Osteoblast (primary cell): ENCODE results near the gene ZFX. TPM values are rescaled to one million over a fixed set of nuclear protein-coding genes. Genes with fewer than 3 reads are reported as not detected.
A peak's percentile ranks its signal among the peaks of the same experiment; 100 is the strongest.

Experiments
- DNase-seq: peaks from one replicate; pipeline ENCODE4 v3.0.0; 2011; ENCODE audit warnings: low spot score, mixed read lengths; ENCODE audit not compliant: insufficient read length; ENCODE audit errors: missing footprints
- H2AFZ ChIP-seq: 2 replicates; pipeline ENCODE4 v1.6.0; 2011; ENCODE audit warnings: mild to moderate bottlenecking, low read length
- H3K27ac ChIP-seq: 2 replicates; pipeline ENCODE4 v1.5.1; 2011; ENCODE audit warnings: mild to moderate bottlenecking, low read depth, low read length, moderate library complexity
- H3K27me3 ChIP-seq: 2 replicates; pipeline ENCODE4 v1.6.0; 2012; ENCODE audit warnings: mild to moderate bottlenecking, control low read depth, inconsistent platforms, low read length, moderate library complexity; ENCODE audit not compliant: insufficient read depth
- H3K36me3 ChIP-seq: 2 replicates; pipeline ENCODE4 v1.5.1; 2011; ENCODE audit warnings: mild to moderate bottlenecking, low read length, control low read depth, moderate library complexity; ENCODE audit not compliant: insufficient read depth
- H3K4me1 ChIP-seq: 2 replicates; pipeline ENCODE4 v1.5.1; 2011; ENCODE audit warnings: mild to moderate bottlenecking, low read length, control low read depth, moderate library complexity; ENCODE audit not compliant: insufficient read depth
- H3K4me2 ChIP-seq: 2 replicates; pipeline ENCODE4 v1.6.0; 2011; ENCODE audit warnings: mild to moderate bottlenecking, low read length; ENCODE audit not compliant: insufficient read depth
- H3K4me3 ChIP-seq: fragments of 200-600 bp; sonication (generic); 3 replicates; pipeline ENCODE4 v1.5.1; 2012; ENCODE audit warnings: mild to moderate bottlenecking, low read length, inconsistent platforms; ENCODE audit not compliant: insufficient read depth
- H3K79me2 ChIP-seq: 2 replicates; pipeline ENCODE4 v1.6.0; 2012; ENCODE audit warnings: mild to moderate bottlenecking, low read length, control low read depth, inconsistent platforms; ENCODE audit not compliant: insufficient read depth
- H3K9me3 ChIP-seq: 2 replicates; pipeline ENCODE4 v1.5.1; 2011; ENCODE audit warnings: low read depth, low read length, control low read depth
- H4K20me1 ChIP-seq: 2 replicates; pipeline ENCODE4 v1.6.0; 2012; ENCODE audit warnings: mild to moderate bottlenecking, low read length, control low read depth; ENCODE audit not compliant: insufficient read depth
- total RNA-seq: library from RNA; depleted of rRNA; stranded (reverse); fragments of >200 nt; gene quantifications from 2 replicates; pipeline ENCODE4 v1.2.3, GENCODE V29; 2012
- TF ChIP-seq, protein P1 (sequence below): IDR thresholded peaks from 2 replicates; pipeline ENCODE4 v1.5.1; 2011; ENCODE audit warnings: mild to moderate bottlenecking, low read depth, low read length, moderate library complexity; ENCODE audit errors: extremely low read depth

ZFX gene
- 50.7 and 74.6 TPM in 2 replicates for total RNA-seq

DNA sequence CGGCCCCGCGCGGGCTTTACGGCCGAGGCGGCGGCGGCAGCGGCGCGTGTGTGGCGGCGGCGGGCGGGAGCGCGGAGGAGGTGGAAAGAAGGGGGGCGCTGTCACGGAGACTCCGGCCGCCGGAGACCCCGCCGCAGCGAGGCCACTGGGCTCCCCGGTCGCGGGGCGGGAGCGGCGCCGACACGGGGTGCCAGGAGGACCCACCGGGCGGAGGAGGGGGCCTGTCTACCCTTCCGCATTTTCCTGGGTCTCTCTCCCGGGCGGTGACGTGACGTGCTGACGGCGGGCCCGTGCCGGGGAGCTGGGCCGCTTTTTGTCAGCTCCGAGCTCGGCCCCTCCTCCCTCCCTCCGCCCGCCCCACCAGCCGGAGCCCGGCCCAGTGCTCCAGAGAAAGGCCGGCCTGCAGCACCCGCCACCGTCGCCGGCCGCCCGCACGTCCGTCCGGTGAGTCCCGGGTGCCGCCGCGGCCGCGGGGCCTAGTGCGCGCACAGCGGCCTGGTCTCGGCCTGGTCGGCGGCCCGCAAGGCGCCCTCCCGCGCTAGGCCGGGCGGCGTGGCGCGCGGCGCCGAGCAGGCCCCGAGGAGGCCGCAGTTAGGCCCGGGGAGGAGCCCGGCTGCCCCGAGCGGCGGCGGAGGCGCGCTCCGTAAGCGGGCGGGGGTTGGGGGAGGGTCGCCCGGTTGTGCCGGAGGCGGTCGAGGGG is at the start of gene ZFX:
TSS of gene ZFX (plus strand) at position 379 of the 700 bp plus-strand sequence. CDS start 23,014 bp downstream, outside the sequence.
- Histone ChIP-seq H3K36me3 (peaks cover 10% of the 10 kb centered on the region), H3K27me3 (no peaks in the 10 kb centered on the region), H3K4me1 (peaks cover 68% of the 10 kb centered on the region), H3K79me2 (peaks cover 41% of the 10 kb centered on the region), H3K9me3 (no peaks in the 10 kb centered on the region), H2AFZ (peak within 1 kb of the TSS; percentile 50), H3K4me2 (peak within 1 kb of the TSS; percentile 90), H4K20me1 (peaks cover 39% of the 10 kb centered on the region), H3K4me3 (peak within 1 kb of the TSS; percentile 87), H3K27ac (peak within 1 kb of the TSS; percentile 82)
- DNase-seq, result peak; percentile 87
- TF ChIP-seq, protein P1, sequence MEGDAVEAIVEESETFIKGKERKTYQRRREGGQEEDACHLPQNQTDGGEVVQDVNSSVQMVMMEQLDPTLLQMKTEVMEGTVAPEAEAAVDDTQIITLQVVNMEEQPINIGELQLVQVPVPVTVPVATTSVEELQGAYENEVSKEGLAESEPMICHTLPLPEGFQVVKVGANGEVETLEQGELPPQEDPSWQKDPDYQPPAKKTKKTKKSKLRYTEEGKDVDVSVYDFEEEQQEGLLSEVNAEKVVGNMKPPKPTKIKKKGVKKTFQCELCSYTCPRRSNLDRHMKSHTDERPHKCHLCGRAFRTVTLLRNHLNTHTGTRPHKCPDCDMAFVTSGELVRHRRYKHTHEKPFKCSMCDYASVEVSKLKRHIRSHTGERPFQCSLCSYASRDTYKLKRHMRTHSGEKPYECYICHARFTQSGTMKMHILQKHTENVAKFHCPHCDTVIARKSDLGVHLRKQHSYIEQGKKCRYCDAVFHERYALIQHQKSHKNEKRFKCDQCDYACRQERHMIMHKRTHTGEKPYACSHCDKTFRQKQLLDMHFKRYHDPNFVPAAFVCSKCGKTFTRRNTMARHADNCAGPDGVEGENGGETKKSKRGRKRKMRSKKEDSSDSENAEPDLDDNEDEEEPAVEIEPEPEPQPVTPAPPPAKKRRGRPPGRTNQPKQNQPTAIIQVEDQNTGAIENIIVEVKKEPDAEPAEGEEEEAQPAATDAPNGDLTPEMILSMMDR, result no peak

DNA sequence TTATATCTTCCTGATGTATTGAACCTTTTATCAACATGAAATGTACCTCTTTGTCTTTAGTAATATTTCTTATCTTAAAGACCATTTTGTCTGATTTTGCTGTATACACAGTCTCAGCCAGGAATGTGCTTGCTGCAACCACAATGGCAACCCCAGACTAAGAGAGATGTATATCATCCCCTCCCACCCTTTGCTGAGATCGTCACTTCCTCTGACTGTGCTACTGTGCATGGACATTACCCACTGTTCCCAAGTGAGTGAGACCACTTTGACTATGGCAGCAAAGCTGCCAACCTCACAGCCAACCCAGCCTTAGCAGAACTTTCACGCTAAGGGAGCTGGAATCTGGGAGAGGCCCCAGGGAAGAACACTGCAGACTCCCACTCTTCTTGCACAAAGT is 48.8 kb upstream of the ZFX start:
- H3K36me3 ChIP-seq, result no peaks in the 10 kb centered on the region
- peaks cover 4% of the 10 kb centered on the region for H3K4me1 ChIP-seq
- no peaks in the 10 kb centered on the region for H4K20me1 ChIP-seq
- no peaks in the 10 kb centered on the region for H3K79me2 ChIP-seq
- DNase-seq, result no peak
- H2AFZ ChIP-seq, result peak overlapping the region; percentile 25
- no peaks in the 10 kb centered on the region for H3K27me3 ChIP-seq
- H3K4me3 ChIP-seq, result no peak overlapping the region
- no peak overlapping the region for H3K4me2 ChIP-seq
- H3K9me3 ChIP-seq, result no peaks in the 10 kb centered on the region
- H3K27ac ChIP-seq, result no peak overlapping the region
- TF ChIP-seq, protein P1, result no peak

DNA sequence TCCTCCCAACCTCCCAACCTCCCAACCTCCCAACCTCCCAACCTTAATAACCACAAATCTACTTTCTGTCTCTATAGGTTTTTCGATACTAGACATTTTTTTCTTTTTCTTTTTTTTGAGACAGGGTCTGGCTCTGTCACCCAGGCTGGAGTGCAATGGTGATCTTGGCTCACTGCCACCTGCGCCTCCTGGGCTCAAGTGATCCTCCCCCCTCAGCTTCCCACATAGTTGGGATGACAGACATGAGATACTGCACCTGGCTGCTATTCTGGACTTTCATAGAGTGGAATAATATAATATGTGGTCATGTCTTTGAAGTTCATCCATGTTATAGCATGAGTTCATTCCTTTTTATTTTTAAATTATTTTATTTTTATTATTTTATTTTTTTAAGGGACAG is 39.5 kb upstream of the ZFX start:
- no peaks in the 10 kb centered on the region for H3K79me2 ChIP-seq
- H3K4me1 ChIP-seq, result peaks cover 4% of the 10 kb centered on the region
- no peak for DNase-seq
- no peaks in the 10 kb centered on the region for H3K9me3 ChIP-seq
- H3K36me3 ChIP-seq, result no peaks in the 10 kb centered on the region
- no peaks in the 10 kb centered on the region for H3K27me3 ChIP-seq
- TF ChIP-seq, protein P1, result no peak
- no peak overlapping the region for H3K4me3 ChIP-seq
- no peak overlapping the region for H2AFZ ChIP-seq
- H3K27ac ChIP-seq, result no peak overlapping the region
- H3K4me2 ChIP-seq, result no peak overlapping the region
- H4K20me1 ChIP-seq, result no peaks in the 10 kb centered on the region

DNA sequence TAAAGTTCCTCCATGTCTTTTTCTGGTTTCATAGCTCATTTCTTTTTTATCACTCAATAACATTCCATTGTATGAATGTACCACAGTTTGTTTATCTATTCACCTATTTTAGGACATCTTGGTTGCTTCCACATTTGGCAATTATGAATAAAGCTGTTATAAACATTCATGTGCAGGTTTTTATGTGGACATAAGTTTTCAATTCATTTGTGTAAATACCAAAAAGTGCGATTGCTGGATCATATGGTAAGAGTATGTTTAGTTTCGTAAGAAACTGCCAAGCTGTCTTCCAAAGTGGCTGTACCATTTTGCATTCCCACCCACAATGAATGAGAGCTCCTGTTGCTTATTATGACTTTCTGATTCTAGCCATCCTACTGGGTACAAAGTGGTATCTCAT is 36.3 kb upstream of the ZFX start:
- Histone ChIP-seq H3K4me2 (no peak overlapping the region), H2AFZ (no peak overlapping the region)

More for the DNA sequence above, 36.3 kb upstream of the ZFX start:
- no peaks in the 10 kb centered on the region for H3K36me3 ChIP-seq
- H4K20me1 ChIP-seq, result no peaks in the 10 kb centered on the region
- TF ChIP-seq, protein P1, result no peak
- H3K27me3 ChIP-seq, result no peaks in the 10 kb centered on the region
- no peaks in the 10 kb centered on the region for H3K9me3 ChIP-seq
- no peaks in the 10 kb centered on the region for H3K79me2 ChIP-seq
- H3K4me3 ChIP-seq, result no peak overlapping the region
- H3K4me1 ChIP-seq, result peaks cover 11% of the 10 kb centered on the region
- DNase-seq, result no peak
- H3K27ac ChIP-seq, result no peak overlapping the region
